C4-2B (cell line): ENCODE data around the gene U2AF2.

Experiments used
- H3K27ac ChIP-seq: fragments of 450-650 bp; 2 replicates; pipeline ENCODE4 v1.5.1; 2017
- ZFX ChIP-seq: fragments of 450-650 bp; IDR thresholded peaks from 2 replicates; pipeline ENCODE4 v1.6.1; 2017
- TF ChIP-seq, protein P1 (sequence below): fragments of 450-650 bp; conservative IDR thresholded peaks from 2 replicates; pipeline ENCODE4 v1.5.1; 2017; ENCODE audit warnings: mild to moderate bottlenecking

Gene U2AF2

DNA sequence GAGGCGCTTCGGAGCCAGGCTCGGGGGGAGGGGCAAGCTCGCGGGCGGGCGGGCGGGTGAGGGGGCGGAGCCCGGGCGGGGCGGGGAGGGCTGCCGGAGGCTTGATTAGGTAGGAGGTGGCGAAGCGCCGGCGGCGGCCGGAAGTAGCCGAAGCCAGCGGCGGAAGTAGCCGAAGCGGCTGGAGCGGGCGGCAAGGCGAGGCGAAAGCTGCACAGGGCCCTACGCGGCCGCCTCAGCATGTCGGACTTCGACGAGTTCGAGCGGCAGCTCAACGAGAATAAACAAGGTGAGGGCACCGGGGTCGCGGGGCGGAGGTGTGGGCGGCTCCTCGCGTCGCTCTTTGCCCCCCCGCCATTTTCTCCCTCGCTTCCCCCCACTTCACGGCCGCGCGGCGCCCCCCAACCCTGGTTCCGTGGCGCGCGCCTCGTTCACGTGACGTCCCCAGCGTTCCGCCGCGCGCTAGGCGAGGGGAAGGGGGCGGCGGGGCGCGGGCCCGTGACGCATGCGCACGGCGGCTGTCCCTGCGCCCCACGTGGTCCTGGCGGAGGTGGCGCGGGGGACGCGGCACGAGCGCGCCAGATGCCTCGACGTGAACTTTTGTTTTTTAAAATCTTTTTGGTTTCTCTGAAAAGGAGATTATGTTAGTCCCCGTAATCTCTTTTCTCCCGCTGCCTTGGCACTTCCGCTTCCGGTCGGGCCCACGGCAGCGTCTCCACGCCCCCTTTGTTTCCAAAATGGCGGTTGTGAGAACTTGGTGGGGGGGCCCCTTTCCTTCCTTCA, at the start of gene U2AF2:
TSS of gene U2AF2 (plus strand) at position 168 of the 780 bp plus-strand sequence. CDS start at position 238, 70 bp downstream.
- peak within 1 kb of the TSS; percentile 100 for H3K27ac ChIP-seq
- peak; percentile 61; the same call in 1 of the 2 replicates for TF ChIP-seq ZFX
- TF ChIP-seq, protein P1, sequence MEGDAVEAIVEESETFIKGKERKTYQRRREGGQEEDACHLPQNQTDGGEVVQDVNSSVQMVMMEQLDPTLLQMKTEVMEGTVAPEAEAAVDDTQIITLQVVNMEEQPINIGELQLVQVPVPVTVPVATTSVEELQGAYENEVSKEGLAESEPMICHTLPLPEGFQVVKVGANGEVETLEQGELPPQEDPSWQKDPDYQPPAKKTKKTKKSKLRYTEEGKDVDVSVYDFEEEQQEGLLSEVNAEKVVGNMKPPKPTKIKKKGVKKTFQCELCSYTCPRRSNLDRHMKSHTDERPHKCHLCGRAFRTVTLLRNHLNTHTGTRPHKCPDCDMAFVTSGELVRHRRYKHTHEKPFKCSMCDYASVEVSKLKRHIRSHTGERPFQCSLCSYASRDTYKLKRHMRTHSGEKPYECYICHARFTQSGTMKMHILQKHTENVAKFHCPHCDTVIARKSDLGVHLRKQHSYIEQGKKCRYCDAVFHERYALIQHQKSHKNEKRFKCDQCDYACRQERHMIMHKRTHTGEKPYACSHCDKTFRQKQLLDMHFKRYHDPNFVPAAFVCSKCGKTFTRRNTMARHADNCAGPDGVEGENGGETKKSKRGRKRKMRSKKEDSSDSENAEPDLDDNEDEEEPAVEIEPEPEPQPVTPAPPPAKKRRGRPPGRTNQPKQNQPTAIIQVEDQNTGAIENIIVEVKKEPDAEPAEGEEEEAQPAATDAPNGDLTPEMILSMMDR, result no peak

DNA sequence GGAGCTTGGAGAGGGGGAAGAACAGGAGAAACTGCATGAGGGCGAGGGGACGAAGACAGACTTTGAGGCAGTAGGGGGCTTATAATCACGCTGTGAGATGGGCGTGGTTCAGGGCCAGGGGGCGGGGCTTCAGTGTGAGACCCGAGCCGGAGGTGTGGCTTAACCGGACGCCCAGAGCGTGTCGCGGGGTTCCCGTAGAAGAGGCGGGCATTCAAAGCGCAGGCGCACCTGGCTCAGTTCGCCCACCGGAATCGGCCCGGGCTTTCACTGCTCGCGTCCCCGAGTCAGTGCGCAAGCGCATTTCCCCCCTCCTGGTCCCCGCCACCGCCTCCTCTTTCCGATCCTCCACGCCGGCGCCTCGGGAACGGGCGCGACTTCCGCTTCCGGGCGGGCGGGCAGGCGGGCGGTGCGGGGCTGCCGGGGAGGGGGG, 49.6 kb upstream of the U2AF2 start:
- peak overlapping the region; percentile 92 for H3K27ac ChIP-seq
- TF ChIP-seq, protein P1, result no peak
- no peak for TF ChIP-seq ZFX

DNA sequence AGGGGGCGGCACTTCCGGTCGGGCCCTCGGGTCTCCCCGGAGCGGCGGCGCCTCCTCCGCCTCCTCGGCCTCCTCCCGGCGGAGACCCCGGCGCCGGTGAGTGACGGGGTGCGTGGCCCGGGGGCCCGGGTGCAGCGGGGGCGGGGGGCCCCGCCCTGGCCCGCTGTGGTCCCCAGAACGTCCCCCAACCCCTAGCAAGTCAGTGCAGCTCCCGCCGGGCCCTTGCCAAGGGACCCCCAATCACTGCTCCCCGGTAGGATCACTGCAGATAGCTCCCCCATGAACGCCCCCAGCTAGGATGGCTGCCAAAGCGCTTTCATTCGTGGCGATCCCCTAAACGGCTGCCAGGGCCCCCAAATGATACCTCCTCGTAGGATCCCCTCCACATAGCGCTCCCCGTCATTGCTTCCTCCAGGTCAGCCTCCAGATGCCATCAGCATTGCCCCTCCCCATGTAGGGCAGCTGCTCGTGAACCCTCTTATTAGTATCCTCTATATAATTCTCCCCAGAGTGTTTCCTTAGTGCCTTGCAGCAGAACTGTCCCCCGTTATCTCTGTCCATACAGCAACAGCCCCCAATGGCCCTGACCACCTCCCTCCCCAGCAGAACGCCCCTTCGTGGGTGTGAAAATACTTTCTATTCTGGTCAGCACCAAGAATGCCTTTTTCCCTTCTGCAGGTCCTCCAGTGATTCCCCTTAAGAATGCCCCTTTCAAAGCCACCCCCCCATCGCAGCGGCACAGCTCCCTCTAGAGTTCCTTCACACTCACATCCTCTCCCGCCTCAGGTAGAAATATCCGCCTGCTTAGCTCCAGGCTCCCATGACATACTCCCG, 49.0 kb upstream of the U2AF2 start, which contains the start of gene ZNF865:
TSS of gene ZNF865 (plus strand) at position 11 of the 834 bp plus-strand sequence. CDS start 7,972 bp downstream, outside the sequence.
- H3K27ac ChIP-seq, result peak within 1 kb of the TSS; percentile 92
- TF ChIP-seq ZFX, result peak; percentile 33; the same call in 1 of the 2 replicates
- TF ChIP-seq, protein P1, result peak; percentile 88

DNA sequence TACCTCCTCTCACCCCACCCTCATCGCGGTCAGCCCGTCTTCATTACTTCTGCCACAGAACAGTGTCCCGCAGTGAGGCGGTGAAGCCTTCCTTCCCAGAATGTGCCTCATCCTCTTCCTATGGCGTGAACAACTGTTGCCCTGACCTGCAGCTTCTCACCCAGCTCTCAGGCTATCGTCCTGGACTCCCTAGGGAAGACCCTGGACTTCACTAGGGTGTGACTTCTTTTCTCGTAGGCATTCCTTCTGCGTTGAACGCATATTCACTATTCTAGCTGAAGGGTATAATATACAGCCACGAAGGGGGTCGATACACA, 48.4 kb upstream of the U2AF2 start:
- peak overlapping the region; percentile 92 for H3K27ac ChIP-seq

DNA sequence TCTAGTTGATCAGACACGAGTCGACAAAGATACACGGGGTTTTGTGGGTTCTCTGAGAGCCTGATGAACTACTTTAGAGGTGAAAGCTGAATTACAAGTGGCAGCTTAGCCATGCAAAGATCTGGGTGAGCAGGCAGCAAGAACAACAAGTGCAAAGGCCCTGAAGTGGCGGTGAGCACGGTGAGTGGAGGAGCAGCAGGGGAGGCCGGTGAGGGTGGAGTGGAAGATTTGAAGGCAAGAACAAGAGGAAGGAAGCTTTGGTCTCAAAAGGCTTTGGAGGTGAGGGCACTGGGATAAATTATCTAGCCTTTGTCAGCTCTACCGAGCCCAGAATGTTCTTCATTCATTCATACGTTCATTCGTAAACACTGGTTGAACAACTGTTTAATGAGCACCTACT, 48.0 kb upstream of the U2AF2 start:
- peak overlapping the region; percentile 92 for H3K27ac ChIP-seq
- TF ChIP-seq, protein P1, result no peak
- TF ChIP-seq ZFX, result no peak

More for the DNA sequence above, 48.4 kb upstream of the U2AF2 start:
- no peak for TF ChIP-seq ZFX
- TF ChIP-seq, protein P1, result peak; percentile 67; the same call in 1 of the 2 replicates

DNA sequence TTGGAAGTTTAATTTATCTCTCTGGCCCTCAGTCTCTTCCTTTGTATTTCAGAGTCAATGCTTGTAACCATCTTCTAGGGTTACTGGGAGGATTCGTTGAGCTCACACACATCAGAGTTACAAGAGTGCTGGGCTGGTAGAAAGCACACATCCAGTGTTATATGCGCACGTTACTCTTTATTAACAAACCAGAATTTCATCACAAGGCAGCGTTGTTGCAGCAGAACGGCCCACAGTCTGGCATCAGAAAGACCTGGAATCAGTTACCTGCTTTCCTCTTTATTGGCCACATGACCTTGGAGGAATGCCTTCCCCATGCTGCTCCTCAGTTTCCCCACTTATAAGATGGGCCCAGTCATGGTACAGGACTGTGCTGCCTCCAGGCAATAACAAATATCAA, 45.5 kb upstream of the U2AF2 start:
- no peak overlapping the region for H3K27ac ChIP-seq
- TF ChIP-seq ZFX, result no peak
- TF ChIP-seq, protein P1, result no peak
